Activated CD8-positive, alpha-beta T cell treated with anti-CD3 and anti-CD28 coated beads, Interleukin-2, amount 10 ng/mL, durations not matched to agents 7 days and 5 days (primary cell): ENCODE measurements around the gene DMTF1. TPM values are rescaled to one million over a fixed set of nuclear protein-coding genes. Genes with fewer than 3 reads are reported as not detected.

Experiments used
- ATAC-seq: fragments of 150-1000 bp; cut with Tn5 transposase; one replicate; pipeline ENCODE4 v1.10.0; 2021; ENCODE audit warnings: moderate library complexity
- CTCF ChIA-PET: fragments of 350-600 bp; sonication (Branson Sonifier 250); formaldehyde crosslinking; loops from one replicate; lab custom pipeline; 2021; ENCODE audit warnings: antibody characterized with exemption; lab: Charles Lee
- POLR2A ChIA-PET: fragments of 350-600 bp; sonication (Branson Sonifier 250); formaldehyde crosslinking; loops from one replicate; lab custom pipeline; 2021; ENCODE audit warnings: antibody characterized with exemption; lab: Charles Lee
- DNase-seq: peaks from one replicate; pipeline ENCODE4 v3.0.0-alpha.2; 2020
- H3K27ac Mint-ChIP-seq: one replicate; pipeline ENCODE4 v1.8.0; 2021; ENCODE audit warnings: mild to moderate bottlenecking, mixed read lengths
- H3K27me3 Mint-ChIP-seq: one replicate; pipeline ENCODE4 v1.8.0; 2021; ENCODE audit warnings: low read depth, mixed read lengths
- H3K36me3 Mint-ChIP-seq: one replicate; pipeline ENCODE4 v1.8.0; 2021; ENCODE audit warnings: low read depth, mixed read lengths
- H3K4me1 Mint-ChIP-seq: one replicate; pipeline ENCODE4 v1.8.0; 2021; ENCODE audit warnings: low read depth, mixed read lengths
- H3K4me3 Mint-ChIP-seq: one replicate; pipeline ENCODE4 v1.8.0; 2021; ENCODE audit warnings: mild to moderate bottlenecking, mixed read lengths
- H3K9me3 Mint-ChIP-seq: one replicate; pipeline ENCODE4 v1.8.0; 2022; ENCODE audit warnings: mixed read lengths; ENCODE audit not compliant: insufficient read depth
- total RNA-seq, 2 experiments: library from RNA; stranded (reverse); gene quantifications; one replicate each; pipeline ENCODE4 v1.2.3, GENCODE V29; 2021

DMTF1 gene
- total RNA-seq, 2 experiments from 2014 or later: 94.7 to 96.8 TPM

GRCh38 chr7:87170828-87171227 is 18.6 kb downstream of the DMTF1 start:
- ChIA-PET CTCF (interaction anchor here (1.0 kb wide), 1 partner anchor 16 kb away, joined by 3 read pairs; no protein-coding TSS in a partner anchor), POLR2A (no interaction called here)
- Mint-ChIP-seq H3K4me3 (no peak overlapping the region), H3K27me3 (no peaks in the 10 kb centered on the region), H3K27ac (no peak overlapping the region), H3K4me1 (no peaks in the 10 kb centered on the region), H3K36me3 (peaks cover 67% of the 10 kb centered on the region), H3K9me3 (no peaks in the 10 kb centered on the region)
- no peak for DNase-seq
- ATAC-seq: no peak

- CTCF ChIA-PET: interaction anchor here (1.0 kb wide), 1 partner anchor 15 kb away, joined by 3 read pairs; no protein-coding TSS in a partner anchor
- Mint-ChIP-seq H3K27ac (no peak overlapping the region), H3K9me3 (no peaks in the 10 kb centered on the region), H3K36me3 (peaks cover 68% of the 10 kb centered on the region), H3K4me1 (no peaks in the 10 kb centered on the region), H3K27me3 (no peaks in the 10 kb centered on the region), H3K4me3 (no peak overlapping the region)
- POLR2A ChIA-PET: no interaction called here
- DNase-seq (no peak), ATAC-seq (no peak)
Measured at GRCh38 chr7:87171282-87171934, 19.2 kb downstream of the DMTF1 start.

GRCh38 chr7:87173471-87173870 is 21.2 kb downstream of the DMTF1 start:
- no peak for ATAC-seq
- ChIA-PET CTCF (interaction anchor here (1.2 kb wide), 1 partner anchor 13 kb away, joined by 3 read pairs; no protein-coding TSS in a partner anchor), POLR2A (no interaction called here)
- peaks cover 65% of the 10 kb centered on the region for H3K36me3 Mint-ChIP-seq
- no peak for DNase-seq
- no peaks in the 10 kb centered on the region for H3K9me3 Mint-ChIP-seq
- no peak overlapping the region for H3K4me3 Mint-ChIP-seq
- H3K4me1 Mint-ChIP-seq: no peaks in the 10 kb centered on the region
- no peak overlapping the region for H3K27ac Mint-ChIP-seq
- H3K27me3 Mint-ChIP-seq: no peaks in the 10 kb centered on the region

- no peak overlapping the region for H3K4me3 Mint-ChIP-seq
- ChIA-PET CTCF (interaction anchor here (1.0 kb wide), 1 partner anchor 251 kb away, joined by 3 read pairs; no protein-coding TSS in a partner anchor), POLR2A (no interaction called here)
- DNase-seq (no peak), ATAC-seq (no peak)
- no peak overlapping the region for H3K27ac Mint-ChIP-seq
- peaks cover 7% of the 10 kb centered on the region for H3K4me1 Mint-ChIP-seq
- no peaks in the 10 kb centered on the region for H3K27me3 Mint-ChIP-seq
- no peaks in the 10 kb centered on the region for H3K9me3 Mint-ChIP-seq
- H3K36me3 Mint-ChIP-seq: peaks cover 67% of the 10 kb centered on the region
Measured at GRCh38 chr7:87178320-87178719, 26.1 kb downstream of the DMTF1 start.

- Mint-ChIP-seq H3K9me3 (no peaks in the 10 kb centered on the region), H3K4me3 (no peak overlapping the region), H3K27me3 (no peaks in the 10 kb centered on the region), H3K27ac (no peak overlapping the region), H3K4me1 (peaks cover 13% of the 10 kb centered on the region), H3K36me3 (peaks cover 68% of the 10 kb centered on the region)
- ATAC-seq: no peak
- CTCF ChIA-PET: no interaction called here
- no peak for DNase-seq
- POLR2A ChIA-PET: no interaction called here
Measured at GRCh38 chr7:87179180-87179579, 26.9 kb downstream of the DMTF1 start.

GRCh38 chr7:87187120-87187519 is 34.9 kb downstream of the DMTF1 start:
- no peaks in the 10 kb centered on the region for H3K9me3 Mint-ChIP-seq
- ChIA-PET POLR2A (interaction anchor here (1.4 kb wide), 1 partner anchor 33 kb away, joined by 5 read pairs; the partner anchor contains the start of gene TMEM243), CTCF (interaction anchor here (1.2 to 1.5 kb wide), 2 partner anchors 14 to 16 kb away, joined by 3 read pairs; no protein-coding TSS in a partner anchor)
- no peak overlapping the region for H3K27ac Mint-ChIP-seq
- ATAC-seq (no peak), DNase-seq (no peak)
- H3K4me3 Mint-ChIP-seq: no peak overlapping the region
- peaks cover 77% of the 10 kb centered on the region for H3K36me3 Mint-ChIP-seq
- H3K27me3 Mint-ChIP-seq: no peaks in the 10 kb centered on the region
- H3K4me1 Mint-ChIP-seq: peaks cover 17% of the 10 kb centered on the region

- CTCF ChIA-PET: no interaction called here
- Mint-ChIP-seq H3K4me3 (no peak overlapping the region), H3K36me3 (peaks cover 73% of the 10 kb centered on the region), H3K27ac (no peak overlapping the region), H3K27me3 (no peaks in the 10 kb centered on the region), H3K9me3 (no peaks in the 10 kb centered on the region), H3K4me1 (peaks cover 9% of the 10 kb centered on the region)
- POLR2A ChIA-PET: interaction anchor here (2.6 kb wide), 1 partner anchor 37 kb away, joined by 7 read pairs; the partner anchor contains the start of gene DMTF1
- no peak for DNase-seq
- ATAC-seq: no peak
Measured at GRCh38 chr7:87188930-87189329, 36.7 kb downstream of the DMTF1 start.

GRCh38 chr7:87190783-87191182 is 38.5 kb downstream of the DMTF1 start:
- Mint-ChIP-seq H3K4me1 (peaks cover 8% of the 10 kb centered on the region), H3K27ac (no peak overlapping the region), H3K9me3 (no peaks in the 10 kb centered on the region), H3K4me3 (no peak overlapping the region), H3K27me3 (no peaks in the 10 kb centered on the region), H3K36me3 (peaks cover 71% of the 10 kb centered on the region)
- DNase-seq (no peak), ATAC-seq (no peak)
- ChIA-PET POLR2A (interaction anchor here (1.5 to 2.6 kb wide), 2 partner anchors 28 to 38 kb away, joined by 4 to 7 read pairs; partner anchors contain the start of genes DMTF1 and TMEM243), CTCF (no interaction called here)

- DNase-seq: no peak
- no peak overlapping the region for H3K4me3 Mint-ChIP-seq
- no peaks in the 10 kb centered on the region for H3K9me3 Mint-ChIP-seq
- peaks cover 9% of the 10 kb centered on the region for H3K4me1 Mint-ChIP-seq
- H3K36me3 Mint-ChIP-seq: peaks cover 76% of the 10 kb centered on the region
- H3K27me3 Mint-ChIP-seq: no peaks in the 10 kb centered on the region
- ChIA-PET POLR2A (interaction anchor here (0.6 to 2.3 kb wide), 4 partner anchors 9 to 33 kb away, joined by 3 to 9 read pairs (median 7); no protein-coding TSS in a partner anchor), CTCF (interaction anchor here (0.9 to 1.3 kb wide), 2 partner anchors 28 to 39 kb away, joined by 3 read pairs; no protein-coding TSS in a partner anchor)
- no peak for ATAC-seq
- H3K27ac Mint-ChIP-seq: peak overlapping the region; percentile 43
Measured at GRCh38 chr7:87192784-87193487, 40.7 kb downstream of the DMTF1 start.

GRCh38 chr7:87193912-87194311 is 41.7 kb downstream of the DMTF1 start:
- Mint-ChIP-seq H3K9me3 (no peaks in the 10 kb centered on the region), H3K4me1 (peaks cover 11% of the 10 kb centered on the region), H3K4me3 (no peak overlapping the region), H3K27ac (no peak overlapping the region), H3K27me3 (no peaks in the 10 kb centered on the region), H3K36me3 (peaks cover 78% of the 10 kb centered on the region)
- ATAC-seq (no peak), DNase-seq (no peak)
- ChIA-PET POLR2A (interaction anchor here (2.3 kb wide), 1 partner anchor 23 kb away, joined by 6 read pairs; no protein-coding TSS in a partner anchor), CTCF (no interaction called here)

GRCh38 chr7:87199241-87199640 is 47.0 kb downstream of the DMTF1 start:
- H3K9me3 Mint-ChIP-seq: peaks cover 7% of the 10 kb centered on the region
- CTCF ChIA-PET: interaction anchor here (0.8 to 1.4 kb wide), 3 partner anchors 13 to 20 kb away, joined by 3 to 11 read pairs (median 4); partner anchors contain the start of gene TMEM243
- DNase-seq: no peak
- peaks cover 88% of the 10 kb centered on the region for H3K36me3 Mint-ChIP-seq
- H3K4me3 Mint-ChIP-seq: no peak overlapping the region
- no peak for ATAC-seq
- POLR2A ChIA-PET: interaction anchor here (1.9 to 2.9 kb wide), 3 partner anchors 14 to 21 kb away, joined by 12 to 18 read pairs (median 14); partner anchors contain the start of gene TMEM243
- no peak overlapping the region for H3K27ac Mint-ChIP-seq
- H3K4me1 Mint-ChIP-seq: peaks cover 19% of the 10 kb centered on the region
- H3K27me3 Mint-ChIP-seq: no peaks in the 10 kb centered on the region
